IPS-15b (cell line): Measurements from ENCODE around the gene AK8.

Experiments used
- H3K27me3 ChIP-seq: one replicate; pipeline ENCODE4 v1.6.1; 2013; ENCODE audit warnings: low read length; ENCODE audit not compliant: control insufficient read depth, insufficient read depth
- H3K36me3 ChIP-seq: one replicate; pipeline ENCODE4 v1.6.1; 2013; ENCODE audit warnings: low read length; ENCODE audit not compliant: control insufficient read depth, insufficient read depth
- H3K4me1 ChIP-seq: one replicate; pipeline ENCODE4 v1.6.1; 2013; ENCODE audit warnings: mild to moderate bottlenecking, low read length; ENCODE audit not compliant: control insufficient read depth, insufficient read depth
- H3K4me3 ChIP-seq: one replicate; pipeline ENCODE4 v1.5.1; 2013; ENCODE audit warnings: low read depth, low read length
- H3K9ac ChIP-seq: one replicate; pipeline ENCODE4 v1.6.1; 2013; ENCODE audit warnings: low read depth, mild to moderate bottlenecking, low read length
- H3K9me3 ChIP-seq: one replicate; pipeline ENCODE4 v1.6.1; 2013; ENCODE audit warnings: mild to moderate bottlenecking, low read length; ENCODE audit not compliant: control insufficient read depth, insufficient read depth

The AK8 gene

DNA sequence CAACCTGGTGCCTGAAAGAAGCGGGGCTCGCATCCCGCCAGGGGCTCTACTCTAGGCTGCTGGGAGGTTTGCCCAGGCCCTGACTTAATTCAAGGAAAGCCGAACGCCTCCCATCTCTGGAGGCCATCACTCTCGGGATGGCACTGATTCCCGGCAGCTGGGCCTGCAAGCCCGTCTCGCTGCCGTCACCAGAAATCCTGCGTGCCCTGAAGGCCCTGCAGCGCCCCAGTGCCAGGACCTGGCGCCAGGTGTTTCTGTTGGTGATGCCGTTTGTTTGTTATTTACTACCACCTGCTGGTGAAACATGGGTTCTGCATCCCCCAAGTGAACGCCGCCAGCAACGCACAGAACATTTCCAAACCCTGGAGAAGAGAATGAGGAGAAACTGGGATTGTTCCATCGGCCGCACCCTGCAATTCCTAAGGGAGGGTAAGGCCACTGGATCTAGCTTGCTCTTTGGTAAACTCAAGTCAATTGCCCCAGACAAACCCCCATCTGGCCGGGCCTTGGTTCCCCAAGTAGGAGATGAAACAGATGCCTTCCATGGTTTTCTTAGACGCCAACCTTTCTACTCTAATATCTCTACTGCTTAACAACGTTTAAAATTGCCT, 77.9 kb downstream of the AK8 start:
- peaks cover 33% of the 10 kb centered on the region for H3K27me3 ChIP-seq

DNA sequence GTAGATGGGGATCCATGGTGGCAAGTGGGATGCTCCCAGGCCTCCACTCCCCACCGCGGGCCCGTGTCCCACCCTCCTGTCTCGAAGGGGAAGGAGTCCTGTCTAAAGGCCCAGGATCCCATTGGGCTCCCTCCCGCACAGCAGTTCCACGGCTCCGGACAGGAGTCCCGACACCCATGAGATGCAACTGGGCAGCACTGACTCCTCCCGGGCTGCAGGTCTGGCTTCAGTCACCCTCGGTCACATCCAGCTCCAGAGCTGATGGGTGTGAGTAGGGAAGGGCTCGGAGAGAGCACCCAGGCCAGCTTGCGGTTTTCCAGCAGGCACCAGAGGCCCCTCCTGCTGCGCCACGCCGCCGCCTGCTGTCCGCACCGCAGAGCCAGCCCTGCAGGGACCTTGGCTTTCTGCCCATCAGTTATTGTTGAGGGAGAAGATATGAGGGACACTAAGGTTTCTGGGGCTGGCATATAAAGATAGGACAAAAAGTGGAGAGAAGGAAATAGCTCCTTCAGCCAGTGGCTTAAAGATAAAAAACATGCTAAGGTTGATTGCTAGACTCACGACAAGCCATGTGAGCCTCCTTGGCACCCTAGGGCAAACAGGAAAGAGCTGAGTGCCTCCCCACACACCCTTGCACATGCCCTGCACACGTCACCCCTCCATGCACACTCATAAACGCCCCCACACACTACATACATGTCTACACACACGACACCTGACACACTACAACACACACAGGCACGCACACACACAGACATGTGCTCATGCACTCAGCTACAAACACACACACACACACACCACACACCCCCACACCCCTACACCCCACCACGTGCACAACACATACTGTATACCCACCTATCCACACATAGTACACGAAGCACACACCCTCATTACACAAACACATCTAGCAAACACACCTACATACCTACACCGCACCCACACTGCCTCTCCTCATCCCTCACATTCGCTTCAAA, 79.0 kb downstream of the AK8 start:
- H3K9ac ChIP-seq, result no peak overlapping the region
- no peaks in the 10 kb centered on the region for H3K9me3 ChIP-seq
- peaks cover 43% of the 10 kb centered on the region for H3K27me3 ChIP-seq
- H3K4me1 ChIP-seq, result no peaks in the 10 kb centered on the region
- H3K4me3 ChIP-seq, result no peak overlapping the region
- no peaks in the 10 kb centered on the region for H3K36me3 ChIP-seq

More for the DNA sequence above, 77.9 kb downstream of the AK8 start:
- Histone ChIP-seq H3K9ac (no peak overlapping the region), H3K4me1 (no peaks in the 10 kb centered on the region), H3K4me3 (no peak overlapping the region), H3K36me3 (no peaks in the 10 kb centered on the region), H3K9me3 (no peaks in the 10 kb centered on the region)

- Histone ChIP-seq H3K27me3 (peaks cover 53% of the 10 kb centered on the region), H3K9me3 (no peaks in the 10 kb centered on the region), H3K36me3 (no peaks in the 10 kb centered on the region), H3K9ac (no peak overlapping the region), H3K4me3 (no peak overlapping the region), H3K4me1 (no peaks in the 10 kb centered on the region)
Observed at GRCh38 chr9:132797861-132798659, 80.0 kb downstream of the AK8 start.

- no peak overlapping the region for H3K4me3 ChIP-seq
- peaks cover 60% of the 10 kb centered on the region for H3K27me3 ChIP-seq
- H3K36me3 ChIP-seq, result no peaks in the 10 kb centered on the region
- H3K9ac ChIP-seq, result no peak overlapping the region
- H3K9me3 ChIP-seq, result no peaks in the 10 kb centered on the region
- H3K4me1 ChIP-seq, result no peaks in the 10 kb centered on the region
Observed at GRCh38 chr9:132795511-132796303, 82.4 kb downstream of the AK8 start.

GRCh38 chr9:132794730-132795380, 83.2 kb downstream of the AK8 start:
- peaks cover 60% of the 10 kb centered on the region for H3K27me3 ChIP-seq

GRCh38 chr9:132793606-132794580, 84.2 kb downstream of the AK8 start:
- peaks cover 53% of the 10 kb centered on the region for H3K27me3 ChIP-seq
- H3K36me3 ChIP-seq, result no peaks in the 10 kb centered on the region
- H3K4me3 ChIP-seq, result no peak overlapping the region
- H3K4me1 ChIP-seq, result no peaks in the 10 kb centered on the region
- no peak overlapping the region for H3K9ac ChIP-seq
- no peaks in the 10 kb centered on the region for H3K9me3 ChIP-seq

More at GRCh38 chr9:132794730-132795380, 83.2 kb downstream of the AK8 start:
- no peak overlapping the region for H3K4me3 ChIP-seq
- H3K9me3 ChIP-seq, result no peaks in the 10 kb centered on the region
- no peaks in the 10 kb centered on the region for H3K4me1 ChIP-seq
- H3K36me3 ChIP-seq, result no peaks in the 10 kb centered on the region
- H3K9ac ChIP-seq, result no peak overlapping the region

- no peaks in the 10 kb centered on the region for H3K4me1 ChIP-seq
- no peaks in the 10 kb centered on the region for H3K9me3 ChIP-seq
- H3K27me3 ChIP-seq, result peaks cover 49% of the 10 kb centered on the region
- no peaks in the 10 kb centered on the region for H3K36me3 ChIP-seq
- H3K4me3 ChIP-seq, result no peak overlapping the region
- H3K9ac ChIP-seq, result no peak overlapping the region
Observed at GRCh38 chr9:132792547-132792946, 85.5 kb downstream of the AK8 start.

- Histone ChIP-seq H3K9ac (no peak overlapping the region), H3K9me3 (no peaks in the 10 kb centered on the region), H3K36me3 (no peaks in the 10 kb centered on the region), H3K27me3 (peaks cover 42% of the 10 kb centered on the region), H3K4me3 (no peak overlapping the region), H3K4me1 (no peaks in the 10 kb centered on the region)
Observed at GRCh38 chr9:132791699-132792240, 86.3 kb downstream of the AK8 start.

- H3K36me3 ChIP-seq, result no peaks in the 10 kb centered on the region
- no peak overlapping the region for H3K4me3 ChIP-seq
- no peaks in the 10 kb centered on the region for H3K9me3 ChIP-seq
- H3K4me1 ChIP-seq, result no peaks in the 10 kb centered on the region
- no peak overlapping the region for H3K9ac ChIP-seq
- peaks cover 24% of the 10 kb centered on the region for H3K27me3 ChIP-seq
Observed at GRCh38 chr9:132789719-132790118, 88.4 kb downstream of the AK8 start.

DNA sequence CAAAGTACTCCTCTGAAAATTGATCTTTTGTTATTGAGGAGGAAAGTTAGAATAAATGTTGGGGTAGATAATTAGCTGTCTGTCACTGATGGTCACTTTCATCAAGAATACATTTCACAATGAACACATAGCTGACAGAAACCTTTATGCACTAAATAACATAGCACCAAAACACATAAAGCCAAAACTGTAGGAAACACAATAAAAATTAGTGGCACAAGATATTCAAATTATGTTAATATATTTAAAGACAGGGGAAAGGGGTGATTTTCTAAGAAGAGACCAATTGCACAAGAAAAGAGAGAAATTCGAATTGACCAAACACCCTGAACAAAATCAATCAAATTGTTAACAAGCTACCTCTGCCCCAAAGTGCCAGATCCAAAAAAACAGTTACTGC, 89.7 kb downstream of the AK8 start:
- Histone ChIP-seq H3K9me3 (no peaks in the 10 kb centered on the region), H3K4me1 (no peaks in the 10 kb centered on the region), H3K9ac (no peak overlapping the region), H3K27me3 (peaks cover 10% of the 10 kb centered on the region), H3K36me3 (no peaks in the 10 kb centered on the region), H3K4me3 (no peak overlapping the region)
